ENCODE data around the gene BACE2.

Gene BACE2

DNA sequence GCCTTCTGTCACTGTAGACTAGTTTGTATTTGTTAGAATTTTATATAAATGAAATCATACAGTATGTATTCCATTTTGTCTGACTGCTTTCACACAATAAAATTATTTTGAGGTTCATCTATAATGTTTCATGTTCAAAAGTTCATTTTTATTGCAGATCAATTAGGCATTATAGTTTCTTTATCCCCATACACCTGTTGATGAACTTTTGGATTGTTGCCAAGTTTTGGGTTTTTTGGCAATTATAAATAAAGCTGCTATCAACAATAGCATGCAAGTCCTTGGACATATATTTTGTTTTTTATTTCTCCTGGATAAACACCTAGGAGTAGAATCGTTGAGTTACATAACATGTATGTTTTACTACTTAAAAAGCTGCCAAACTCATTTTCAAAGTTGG, 101.6 kb downstream of the BACE2 start:
- DNase-seq (ENCODE audit: low spot score) = no peak
- TF ChIP-seq, protein P1, sequence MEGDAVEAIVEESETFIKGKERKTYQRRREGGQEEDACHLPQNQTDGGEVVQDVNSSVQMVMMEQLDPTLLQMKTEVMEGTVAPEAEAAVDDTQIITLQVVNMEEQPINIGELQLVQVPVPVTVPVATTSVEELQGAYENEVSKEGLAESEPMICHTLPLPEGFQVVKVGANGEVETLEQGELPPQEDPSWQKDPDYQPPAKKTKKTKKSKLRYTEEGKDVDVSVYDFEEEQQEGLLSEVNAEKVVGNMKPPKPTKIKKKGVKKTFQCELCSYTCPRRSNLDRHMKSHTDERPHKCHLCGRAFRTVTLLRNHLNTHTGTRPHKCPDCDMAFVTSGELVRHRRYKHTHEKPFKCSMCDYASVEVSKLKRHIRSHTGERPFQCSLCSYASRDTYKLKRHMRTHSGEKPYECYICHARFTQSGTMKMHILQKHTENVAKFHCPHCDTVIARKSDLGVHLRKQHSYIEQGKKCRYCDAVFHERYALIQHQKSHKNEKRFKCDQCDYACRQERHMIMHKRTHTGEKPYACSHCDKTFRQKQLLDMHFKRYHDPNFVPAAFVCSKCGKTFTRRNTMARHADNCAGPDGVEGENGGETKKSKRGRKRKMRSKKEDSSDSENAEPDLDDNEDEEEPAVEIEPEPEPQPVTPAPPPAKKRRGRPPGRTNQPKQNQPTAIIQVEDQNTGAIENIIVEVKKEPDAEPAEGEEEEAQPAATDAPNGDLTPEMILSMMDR (IDR thresholded peaks at IDR 0.05; ENCODE audit: extremely low read depth, insufficient read depth, missing control alignments) = no peak
- in situ Hi-C loops (cut with MboI; ENCODE audit: low pct_unique_long_range_greater_than_20kb, low sequenced_read_pairs, unreplicated experiment) = no loop called here

DNA sequence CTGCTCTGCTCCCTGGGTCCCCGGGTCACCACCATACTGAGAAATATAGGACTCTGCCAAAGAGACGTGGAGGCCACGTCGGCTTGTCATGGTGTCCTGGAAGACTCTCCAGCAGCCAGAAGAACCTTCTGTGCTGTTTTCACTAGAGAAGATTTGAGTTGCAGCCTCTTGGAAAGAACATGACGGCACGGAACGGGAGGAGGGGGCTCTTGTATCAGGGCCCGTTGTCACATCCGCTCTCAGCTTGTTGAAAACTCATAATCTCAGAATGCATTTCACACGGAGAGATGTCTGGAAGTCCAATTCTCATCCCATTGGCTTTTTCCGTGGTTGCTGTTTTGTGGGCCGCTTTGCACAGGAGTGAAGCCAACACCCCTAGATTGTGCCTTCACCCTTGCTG, 109.2 kb downstream of the BACE2 start:
- no peak for DNase-seq (ENCODE audit: low spot score)
- TF ChIP-seq, protein P1 (IDR thresholded peaks at IDR 0.05; ENCODE audit: extremely low read depth, insufficient read depth, missing control alignments) = no peak
- in situ Hi-C loops (cut with MboI; ENCODE audit: low pct_unique_long_range_greater_than_20kb, low sequenced_read_pairs, unreplicated experiment) = no loop called here

DNA sequence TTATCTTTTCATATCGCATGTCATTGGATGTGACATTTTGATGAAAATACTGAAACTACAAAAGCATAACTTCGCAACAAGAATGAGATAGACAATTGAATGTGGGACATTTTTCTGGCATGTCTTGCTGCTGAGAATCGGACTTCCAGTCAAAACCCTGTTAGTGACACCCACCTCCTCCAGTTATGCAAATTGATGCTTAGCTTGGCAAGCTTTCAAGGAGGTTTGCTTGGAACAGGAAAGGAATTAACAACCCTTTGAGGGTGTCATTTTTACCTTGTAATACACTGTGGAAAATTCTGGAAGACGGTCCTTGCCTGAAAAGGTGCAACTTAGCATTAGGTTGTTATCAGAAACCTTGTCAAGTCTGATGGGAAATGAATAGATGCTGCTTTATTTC, 109.9 kb downstream of the BACE2 start:
- no peak for DNase-seq (ENCODE audit: low spot score)
- TF ChIP-seq, protein P1 (IDR thresholded peaks at IDR 0.05; ENCODE audit: extremely low read depth, insufficient read depth, missing control alignments) = no peak
- in situ Hi-C loops (cut with MboI; ENCODE audit: low pct_unique_long_range_greater_than_20kb, low sequenced_read_pairs, unreplicated experiment) = no loop called here

DNA sequence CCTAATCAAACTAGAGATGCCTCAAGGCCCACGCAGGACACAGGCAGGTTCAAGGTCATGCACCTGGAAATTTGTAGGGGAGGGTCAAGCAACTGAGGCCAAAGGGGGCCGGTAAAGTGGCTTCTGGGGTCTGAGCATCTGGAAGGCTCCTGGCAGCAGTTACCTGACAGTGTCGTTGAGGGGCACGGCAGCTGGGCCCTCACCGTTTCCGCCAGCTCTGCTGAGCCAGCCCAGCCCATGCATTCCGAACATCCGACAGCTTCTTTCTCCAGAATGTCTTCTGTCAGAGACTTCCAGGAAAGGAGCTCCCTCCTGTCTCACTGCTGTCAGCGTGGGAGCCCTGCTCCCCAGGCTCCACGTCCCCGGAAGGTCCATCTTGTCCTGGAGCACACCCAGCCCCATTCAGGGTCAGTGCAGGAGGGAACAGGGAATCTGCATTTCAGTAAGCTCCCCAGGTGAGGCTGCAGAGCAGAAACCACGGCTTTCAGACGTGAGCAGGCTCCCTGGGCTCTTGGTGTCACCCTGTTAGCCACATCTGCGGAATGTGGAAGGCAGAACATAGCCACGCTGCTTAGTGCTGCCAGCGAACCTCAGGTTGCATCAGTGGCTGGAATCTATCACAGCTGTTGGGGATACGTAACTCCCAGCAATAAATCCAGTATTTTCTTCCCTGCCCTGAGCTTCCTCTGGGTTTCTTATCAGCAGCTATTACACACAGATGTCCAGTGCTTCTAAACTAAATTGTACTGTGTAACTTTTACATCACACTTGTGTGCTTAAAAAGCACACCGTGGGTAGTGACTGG, 112.4 kb downstream of the BACE2 start:
- DNase-seq (ENCODE audit: low spot score) = no peak
- TF ChIP-seq, protein P1 (IDR thresholded peaks at IDR 0.05; ENCODE audit: extremely low read depth, insufficient read depth, missing control alignments) = no peak
- in situ Hi-C loops (cut with MboI; ENCODE audit: low pct_unique_long_range_greater_than_20kb, low sequenced_read_pairs, unreplicated experiment) = no loop called here

DNA sequence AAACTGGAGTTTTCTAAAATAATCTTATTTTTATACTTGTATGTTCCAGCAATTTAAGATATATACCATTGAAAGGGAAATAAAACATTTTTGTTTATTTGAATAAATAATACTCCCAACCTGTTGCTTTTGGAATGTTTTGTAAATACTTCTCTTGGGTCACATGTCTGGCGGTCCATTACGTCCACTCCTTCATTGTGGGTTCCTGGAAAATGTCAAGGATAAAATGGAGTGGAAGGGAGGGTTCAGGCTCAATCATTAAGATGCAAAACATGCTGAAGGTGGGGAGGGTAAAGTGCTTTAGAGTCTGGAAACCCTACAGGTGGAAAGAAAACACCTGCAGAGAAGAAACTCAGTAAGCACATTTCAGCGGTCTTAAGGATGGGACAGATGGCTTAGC, 114.5 kb downstream of the BACE2 start:
- no peak for DNase-seq (ENCODE audit: low spot score)
- in situ Hi-C loops (cut with MboI; ENCODE audit: low pct_unique_long_range_greater_than_20kb, low sequenced_read_pairs, unreplicated experiment) = no loop called here
- TF ChIP-seq, protein P1 (IDR thresholded peaks at IDR 0.05; ENCODE audit: extremely low read depth, insufficient read depth, missing control alignments) = no peak

DNA sequence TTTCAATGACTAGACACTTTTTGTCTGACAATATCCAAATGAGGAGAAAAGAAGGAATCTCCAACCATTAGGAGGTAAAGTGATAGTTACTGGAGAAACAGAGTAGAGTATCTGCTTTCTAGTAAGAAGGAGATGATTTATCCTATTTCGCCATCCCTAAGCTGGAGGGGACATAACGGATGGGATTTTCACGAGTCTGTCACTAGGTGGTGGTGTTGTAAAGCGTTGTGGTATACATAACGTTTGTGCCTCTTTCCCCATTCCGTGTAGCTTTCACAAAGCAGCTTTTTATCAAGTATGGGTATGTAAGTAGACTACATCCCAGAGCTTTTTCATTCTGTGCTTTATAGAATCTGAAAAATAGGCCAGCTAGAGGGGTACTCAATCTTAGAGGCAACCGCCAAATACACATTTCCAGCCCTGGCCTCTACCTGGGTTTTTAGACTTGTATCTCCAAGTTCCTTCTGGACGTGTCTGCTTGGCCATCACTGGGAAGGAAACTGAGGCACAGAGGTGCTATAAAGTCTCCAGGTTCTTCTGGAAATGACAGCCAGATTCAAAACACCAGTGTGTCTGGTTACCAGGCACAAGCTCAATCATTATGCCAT, 115.4 kb downstream of the BACE2 start:
- TF ChIP-seq, protein P1 (IDR thresholded peaks at IDR 0.05; ENCODE audit: extremely low read depth, insufficient read depth, missing control alignments) = peak; percentile 76
- peak; percentile 81 for DNase-seq (ENCODE audit: low spot score)
- in situ Hi-C loops (cut with MboI; ENCODE audit: low pct_unique_long_range_greater_than_20kb, low sequenced_read_pairs, unreplicated experiment) = no loop called here
